ENCODE results near the gene SMYD3.

Gene SMYD3

GRCh38 chr1:245721488-245721887, 785.6 kb downstream of the SMYD3 start:
- no peaks in the 10 kb centered on the region for H3K9me2 ChIP-seq (replicated peaks; ENCODE audit: insufficient read depth, low read length)
- no peak overlapping the region for H3K27ac ChIP-seq (ENCODE audit: low read depth, low read length)
- no peak overlapping the region for H3K9ac ChIP-seq (ENCODE audit: low read length)
- no peaks in the 10 kb centered on the region for H3K9me3 ChIP-seq (ENCODE audit: insufficient read depth, low read length)
- H2AFZ ChIP-seq (ENCODE audit: low read depth, low read length, severe bottlenecking), result no peak overlapping the region
- no peak overlapping the region for H3K4me3 ChIP-seq (ENCODE audit: insufficient read depth, low read length, poor library complexity, severe bottlenecking)
- no peaks in the 10 kb centered on the region for H4K20me1 ChIP-seq (ENCODE audit: low read depth, low read length)
- TF ChIP-seq CTCF (IDR thresholded peaks at IDR 0.05; ENCODE audit: insufficient read depth, low read length, poor library complexity, severe bottlenecking) (no peak), EZH2phosphoT487 (conservative IDR thresholded peaks at IDR 0.05; ENCODE audit: low read length) (no peak)
- no peak overlapping the region for H3K4me2 ChIP-seq (ENCODE audit: low read depth, low read length, poor library complexity, severe bottlenecking)
- H3K79me2 ChIP-seq (ENCODE audit: insufficient read depth, low read length), result no peaks in the 10 kb centered on the region
- H3K36me3 ChIP-seq (ENCODE audit: low read length), result no peaks in the 10 kb centered on the region
- no peaks in the 10 kb centered on the region for H3F3A ChIP-seq (ENCODE audit: insufficient read depth)
- H3K27me3 ChIP-seq (ENCODE audit: low read length), result no peaks in the 10 kb centered on the region

- H3K9ac ChIP-seq (ENCODE audit: low read length), result no peak overlapping the region
- no peaks in the 10 kb centered on the region for H3K27me3 ChIP-seq (ENCODE audit: low read length)
- no peak overlapping the region for H3K27ac ChIP-seq (ENCODE audit: low read depth, low read length)
- H4K20me1 ChIP-seq (ENCODE audit: low read depth, low read length), result no peaks in the 10 kb centered on the region
- H3F3A ChIP-seq (ENCODE audit: insufficient read depth), result no peaks in the 10 kb centered on the region
- TF ChIP-seq EZH2phosphoT487 (conservative IDR thresholded peaks at IDR 0.05; ENCODE audit: low read length) (no peak), CTCF (IDR thresholded peaks at IDR 0.05; ENCODE audit: insufficient read depth, low read length, poor library complexity, severe bottlenecking) (no peak)
- no peaks in the 10 kb centered on the region for H3K9me2 ChIP-seq (replicated peaks; ENCODE audit: insufficient read depth, low read length)
- no peak overlapping the region for H2AFZ ChIP-seq (ENCODE audit: low read depth, low read length, severe bottlenecking)
- H3K36me3 ChIP-seq (ENCODE audit: low read length), result no peaks in the 10 kb centered on the region
- H3K4me2 ChIP-seq (ENCODE audit: low read depth, low read length, poor library complexity, severe bottlenecking), result no peak overlapping the region
- no peaks in the 10 kb centered on the region for H3K9me3 ChIP-seq (ENCODE audit: insufficient read depth, low read length)
- no peaks in the 10 kb centered on the region for H3K79me2 ChIP-seq (ENCODE audit: insufficient read depth, low read length)
- no peak overlapping the region for H3K4me3 ChIP-seq (ENCODE audit: insufficient read depth, low read length, poor library complexity, severe bottlenecking)
Observed at GRCh38 chr1:245718951-245719350, 788.1 kb downstream of the SMYD3 start.

- Histone ChIP-seq H4K20me1 (ENCODE audit: low read depth, low read length) (no peaks in the 10 kb centered on the region), H3K36me3 (ENCODE audit: low read length) (no peaks in the 10 kb centered on the region), H3K9me2 (replicated peaks; ENCODE audit: insufficient read depth, low read length) (no peaks in the 10 kb centered on the region), H3K9ac (ENCODE audit: low read length) (no peak overlapping the region), H3K4me3 (ENCODE audit: insufficient read depth, low read length, poor library complexity, severe bottlenecking) (no peak overlapping the region), H3K4me2 (ENCODE audit: low read depth, low read length, poor library complexity, severe bottlenecking) (no peak overlapping the region), H3K9me3 (ENCODE audit: insufficient read depth, low read length) (no peaks in the 10 kb centered on the region), H3K27ac (ENCODE audit: low read depth, low read length) (no peak overlapping the region), H3K27me3 (ENCODE audit: low read length) (no peaks in the 10 kb centered on the region), H3K79me2 (ENCODE audit: insufficient read depth, low read length) (no peaks in the 10 kb centered on the region), H2AFZ (ENCODE audit: low read depth, low read length, severe bottlenecking) (no peak overlapping the region), H3F3A (ENCODE audit: insufficient read depth) (no peaks in the 10 kb centered on the region)
- TF ChIP-seq EZH2phosphoT487 (conservative IDR thresholded peaks at IDR 0.05; ENCODE audit: low read length) (no peak), CTCF (IDR thresholded peaks at IDR 0.05; ENCODE audit: insufficient read depth, low read length, poor library complexity, severe bottlenecking) (no peak)
Observed at GRCh38 chr1:245718123-245718522, 789.0 kb downstream of the SMYD3 start.
